Stimulated activated memory B cell treated with anti-CD40 and anti-IgM and Interleukin-4, amounts not matched to agents 10 μg/mL and 1 μg/mL and 100 μg/mL, for 72 hours (primary cell): ENCODE measurements around the gene MCUB.
"Not testable (repeated sequence)": the region's sequence is repeated elsewhere in the genome, so short reads cannot be mapped to it uniquely, and the experiment has no call there.

Source experiments
- ATAC-seq: fragments of 150-1000 bp; cut with Tn5 transposase; 2 replicates; pipeline ENCODE4 v1.10.0; 2021
- H3K27ac Mint-ChIP-seq: one replicate; pipeline ENCODE4 v1.8.0; 2022; ENCODE audit warnings: mild to moderate bottlenecking, mixed read lengths
- H3K27me3 Mint-ChIP-seq: one replicate; pipeline ENCODE4 v1.8.0; 2022; ENCODE audit warnings: mixed read lengths
- H3K36me3 Mint-ChIP-seq: one replicate; pipeline ENCODE4 v1.8.0; 2022; ENCODE audit warnings: mixed read lengths
- H3K4me1 Mint-ChIP-seq: one replicate; pipeline ENCODE4 v1.8.0; 2022; ENCODE audit warnings: mixed read lengths
- H3K4me3 Mint-ChIP-seq: one replicate; pipeline ENCODE4 v1.8.0; 2022; ENCODE audit warnings: mild to moderate bottlenecking, moderate library complexity, mixed read lengths
- H3K9me3 Mint-ChIP-seq: one replicate; pipeline ENCODE4 v1.8.0; 2022; ENCODE audit warnings: mixed read lengths

Gene MCUB

GRCh38 chr4:109562457-109563239 lies 2.6 kb downstream of the MCUB start:
- Mint-ChIP-seq H3K4me1 (peaks cover 15% of the 10 kb centered on the region), H3K36me3 (no peaks in the 10 kb centered on the region), H3K4me3 (no peak overlapping the region), H3K27ac (no peak overlapping the region), H3K9me3 (no peaks in the 10 kb centered on the region), H3K27me3 (no peaks in the 10 kb centered on the region)
- ATAC-seq, result no peak

- H3K27ac Mint-ChIP-seq, result no peak overlapping the region
- H3K4me3 Mint-ChIP-seq, result no peak overlapping the region
- no peaks in the 10 kb centered on the region for H3K27me3 Mint-ChIP-seq
- peaks cover 29% of the 10 kb centered on the region for H3K36me3 Mint-ChIP-seq
- ATAC-seq, result no peak
- H3K4me1 Mint-ChIP-seq, result peaks cover 38% of the 10 kb centered on the region
- H3K9me3 Mint-ChIP-seq, result peaks cover 3% of the 10 kb centered on the region
Measured at GRCh38 chr4:109571494-109571893, 11.4 kb downstream of the MCUB start.

- H3K27ac Mint-ChIP-seq, result no peak overlapping the region
- peaks cover 3% of the 10 kb centered on the region for H3K9me3 Mint-ChIP-seq
- H3K27me3 Mint-ChIP-seq, result no peaks in the 10 kb centered on the region
- H3K36me3 Mint-ChIP-seq, result peaks cover 31% of the 10 kb centered on the region
- H3K4me3 Mint-ChIP-seq, result no peak overlapping the region
- peaks cover 39% of the 10 kb centered on the region for H3K4me1 Mint-ChIP-seq
- ATAC-seq, result no peak
Measured at GRCh38 chr4:109572154-109572553, 12.1 kb downstream of the MCUB start.

GRCh38 chr4:109574443-109574850 lies 14.4 kb downstream of the MCUB start:
- H3K36me3 Mint-ChIP-seq, result peaks cover 35% of the 10 kb centered on the region
- H3K27me3 Mint-ChIP-seq, result no peaks in the 10 kb centered on the region
- ATAC-seq, result no peak
- H3K9me3 Mint-ChIP-seq, result peaks cover 3% of the 10 kb centered on the region
- H3K4me1 Mint-ChIP-seq, result peaks cover 32% of the 10 kb centered on the region
- H3K27ac Mint-ChIP-seq, result no peak overlapping the region
- no peak overlapping the region for H3K4me3 Mint-ChIP-seq

- H3K27me3 Mint-ChIP-seq, result no peaks in the 10 kb centered on the region
- no peak for ATAC-seq
- peaks cover 32% of the 10 kb centered on the region for H3K4me1 Mint-ChIP-seq
- H3K4me3 Mint-ChIP-seq, result no peak overlapping the region
- H3K9me3 Mint-ChIP-seq, result peaks cover 3% of the 10 kb centered on the region
- peaks cover 36% of the 10 kb centered on the region for H3K36me3 Mint-ChIP-seq
- H3K27ac Mint-ChIP-seq, result no peak overlapping the region
Measured at GRCh38 chr4:109574931-109575804, 15.1 kb downstream of the MCUB start.

- peaks cover 37% of the 10 kb centered on the region for H3K36me3 Mint-ChIP-seq
- no peak for ATAC-seq
- peaks cover 31% of the 10 kb centered on the region for H3K4me1 Mint-ChIP-seq
- no peaks in the 10 kb centered on the region for H3K27me3 Mint-ChIP-seq
- no peak overlapping the region for H3K4me3 Mint-ChIP-seq
- H3K27ac Mint-ChIP-seq, result peak overlapping the region; percentile 30
- no peaks in the 10 kb centered on the region for H3K9me3 Mint-ChIP-seq
Measured at GRCh38 chr4:109576462-109576861, 16.4 kb downstream of the MCUB start.

GRCh38 chr4:109578846-109579245 lies 18.8 kb downstream of the MCUB start:
- Mint-ChIP-seq H3K27ac (no peak overlapping the region), H3K4me1 (peaks cover 27% of the 10 kb centered on the region), H3K36me3 (peaks cover 25% of the 10 kb centered on the region), H3K4me3 (no peak overlapping the region), H3K27me3 (no peaks in the 10 kb centered on the region), H3K9me3 (peaks cover 3% of the 10 kb centered on the region)
- no peak for ATAC-seq

- not testable (repeated sequence) for H3K9me3 Mint-ChIP-seq, H3K27me3 Mint-ChIP-seq, H3K27ac Mint-ChIP-seq, H3K4me3 Mint-ChIP-seq, ATAC-seq
- H3K36me3 Mint-ChIP-seq, result peaks cover 25% of the 10 kb centered on the region
- peaks cover 30% of the 10 kb centered on the region for H3K4me1 Mint-ChIP-seq
Measured at GRCh38 chr4:109579997-109580396, 20.0 kb downstream of the MCUB start.

GRCh38 chr4:109588176-109588575 lies 28.1 kb downstream of the MCUB start:
- Mint-ChIP-seq H3K4me1 (peaks cover 62% of the 10 kb centered on the region), H3K27ac (no peak overlapping the region), H3K9me3 (peaks cover under 1% of the 10 kb centered on the region), H3K27me3 (no peaks in the 10 kb centered on the region), H3K4me3 (no peak overlapping the region), H3K36me3 (peaks cover 5% of the 10 kb centered on the region)
- peak; percentile 90 for ATAC-seq

GRCh38 chr4:109589119-109589518 lies 29.1 kb downstream of the MCUB start:
- Mint-ChIP-seq H3K27ac (peak overlapping the region; percentile 14), H3K4me1 (peaks cover 55% of the 10 kb centered on the region), H3K4me3 (no peak overlapping the region), H3K36me3 (peaks cover 5% of the 10 kb centered on the region), H3K9me3 (no peaks in the 10 kb centered on the region), H3K27me3 (no peaks in the 10 kb centered on the region)
- ATAC-seq, result no peak

- ATAC-seq, result no peak
- Mint-ChIP-seq H3K27me3 (no peaks in the 10 kb centered on the region), H3K4me1 (peaks cover 53% of the 10 kb centered on the region), H3K27ac (peak overlapping the region; percentile 14), H3K36me3 (peaks cover 5% of the 10 kb centered on the region), H3K4me3 (no peak overlapping the region), H3K9me3 (no peaks in the 10 kb centered on the region)
Measured at GRCh38 chr4:109589605-109590004, 29.6 kb downstream of the MCUB start.

GRCh38 chr4:109590905-109591304 lies 30.9 kb downstream of the MCUB start:
- peaks cover 5% of the 10 kb centered on the region for H3K36me3 Mint-ChIP-seq
- peak overlapping the region; percentile 58 for H3K27ac Mint-ChIP-seq
- H3K9me3 Mint-ChIP-seq, result no peaks in the 10 kb centered on the region
- no peak for ATAC-seq
- H3K4me1 Mint-ChIP-seq, result peaks cover 42% of the 10 kb centered on the region
- H3K4me3 Mint-ChIP-seq, result no peak overlapping the region
- no peaks in the 10 kb centered on the region for H3K27me3 Mint-ChIP-seq

GRCh38 chr4:109592367-109592766 lies 32.3 kb downstream of the MCUB start:
- H3K4me1 Mint-ChIP-seq, result peaks cover 36% of the 10 kb centered on the region
- no peaks in the 10 kb centered on the region for H3K27me3 Mint-ChIP-seq
- no peak overlapping the region for H3K4me3 Mint-ChIP-seq
- peaks cover 5% of the 10 kb centered on the region for H3K36me3 Mint-ChIP-seq
- H3K9me3 Mint-ChIP-seq, result no peaks in the 10 kb centered on the region
- no peak for ATAC-seq
- H3K27ac Mint-ChIP-seq, result no peak overlapping the region

- H3K9me3 Mint-ChIP-seq, H3K27ac Mint-ChIP-seq: not testable (repeated sequence)
Measured at GRCh38 chr4:109595123-109595522, 35.1 kb downstream of the MCUB start.

GRCh38 chr4:109596420-109597085 lies 36.5 kb downstream of the MCUB start:
- not testable (repeated sequence) for H3K27ac Mint-ChIP-seq
- peaks cover 11% of the 10 kb centered on the region for H3K4me1 Mint-ChIP-seq

More at GRCh38 chr4:109595123-109595522, 35.1 kb downstream of the MCUB start:
- not testable (repeated sequence) for ATAC-seq, H3K27me3 Mint-ChIP-seq, H3K4me3 Mint-ChIP-seq, H3K36me3 Mint-ChIP-seq
- peaks cover 18% of the 10 kb centered on the region for H3K4me1 Mint-ChIP-seq

More at GRCh38 chr4:109596420-109597085, 36.5 kb downstream of the MCUB start:
- ATAC-seq, H3K4me3 Mint-ChIP-seq, H3K36me3 Mint-ChIP-seq, H3K27me3 Mint-ChIP-seq, H3K9me3 Mint-ChIP-seq: not testable (repeated sequence)
